ENCODE measurements around the gene EPS8L3.

EPS8L3 gene

DNA sequence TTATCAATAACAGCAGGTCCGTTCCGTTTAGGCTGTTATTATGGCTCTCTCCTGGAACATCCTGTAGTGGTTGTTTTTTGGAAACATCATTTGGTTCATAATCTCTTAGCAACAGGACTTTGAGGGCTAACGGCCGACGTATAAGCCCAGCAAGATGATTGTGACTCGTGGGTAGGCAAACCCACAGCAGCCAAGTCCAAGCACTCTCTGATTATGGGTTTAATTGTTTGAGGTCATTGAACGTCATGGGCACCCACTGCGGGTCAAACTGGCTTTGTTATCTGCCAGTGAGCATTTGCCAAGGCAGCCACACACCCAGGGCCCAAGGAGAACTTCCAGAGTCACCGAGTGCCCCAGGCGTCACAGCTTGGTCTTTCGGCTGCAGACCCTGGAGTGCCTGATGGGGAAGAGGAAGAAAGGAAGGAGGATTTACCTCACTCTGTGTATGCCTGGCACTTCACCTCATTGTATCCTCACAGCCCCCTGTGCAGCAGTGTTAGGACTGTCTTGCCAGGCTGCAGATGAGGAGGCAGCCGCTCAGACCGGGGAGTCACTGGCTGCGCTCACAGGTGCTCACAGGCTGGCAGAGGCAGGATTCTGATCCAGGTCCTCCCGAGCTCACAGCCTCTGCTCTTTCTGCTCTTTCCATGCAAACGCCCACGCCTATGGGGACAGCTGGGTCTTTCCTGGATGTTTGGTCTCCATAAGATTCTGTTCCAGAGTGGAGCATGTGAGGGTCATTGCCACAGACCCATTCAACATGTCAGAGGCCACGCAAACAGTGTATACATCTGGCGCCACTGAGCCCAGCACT is 30.8 kb upstream of the EPS8L3 start:
- ChIA-PET CTCF (interaction anchor here (0.9 to 28.0 kb wide), 2 partner anchors 18 to 186 kb away, joined by 3 to 1425 read pairs; partner anchors contain the start of gene AHCYL1), POLR2A (no interaction called here)
- TF ChIP-seq, protein P1, sequence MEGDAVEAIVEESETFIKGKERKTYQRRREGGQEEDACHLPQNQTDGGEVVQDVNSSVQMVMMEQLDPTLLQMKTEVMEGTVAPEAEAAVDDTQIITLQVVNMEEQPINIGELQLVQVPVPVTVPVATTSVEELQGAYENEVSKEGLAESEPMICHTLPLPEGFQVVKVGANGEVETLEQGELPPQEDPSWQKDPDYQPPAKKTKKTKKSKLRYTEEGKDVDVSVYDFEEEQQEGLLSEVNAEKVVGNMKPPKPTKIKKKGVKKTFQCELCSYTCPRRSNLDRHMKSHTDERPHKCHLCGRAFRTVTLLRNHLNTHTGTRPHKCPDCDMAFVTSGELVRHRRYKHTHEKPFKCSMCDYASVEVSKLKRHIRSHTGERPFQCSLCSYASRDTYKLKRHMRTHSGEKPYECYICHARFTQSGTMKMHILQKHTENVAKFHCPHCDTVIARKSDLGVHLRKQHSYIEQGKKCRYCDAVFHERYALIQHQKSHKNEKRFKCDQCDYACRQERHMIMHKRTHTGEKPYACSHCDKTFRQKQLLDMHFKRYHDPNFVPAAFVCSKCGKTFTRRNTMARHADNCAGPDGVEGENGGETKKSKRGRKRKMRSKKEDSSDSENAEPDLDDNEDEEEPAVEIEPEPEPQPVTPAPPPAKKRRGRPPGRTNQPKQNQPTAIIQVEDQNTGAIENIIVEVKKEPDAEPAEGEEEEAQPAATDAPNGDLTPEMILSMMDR (IDR thresholded peaks at IDR 0.05; ENCODE audit: insufficient read depth, low read length, missing control alignments) = no peak
- no peak overlapping the region for H3K4me3 ChIP-seq (ENCODE audit: low read depth, low read length)
- DNase-seq (ENCODE audit: low read depth, low spot score) = no peak

DNA sequence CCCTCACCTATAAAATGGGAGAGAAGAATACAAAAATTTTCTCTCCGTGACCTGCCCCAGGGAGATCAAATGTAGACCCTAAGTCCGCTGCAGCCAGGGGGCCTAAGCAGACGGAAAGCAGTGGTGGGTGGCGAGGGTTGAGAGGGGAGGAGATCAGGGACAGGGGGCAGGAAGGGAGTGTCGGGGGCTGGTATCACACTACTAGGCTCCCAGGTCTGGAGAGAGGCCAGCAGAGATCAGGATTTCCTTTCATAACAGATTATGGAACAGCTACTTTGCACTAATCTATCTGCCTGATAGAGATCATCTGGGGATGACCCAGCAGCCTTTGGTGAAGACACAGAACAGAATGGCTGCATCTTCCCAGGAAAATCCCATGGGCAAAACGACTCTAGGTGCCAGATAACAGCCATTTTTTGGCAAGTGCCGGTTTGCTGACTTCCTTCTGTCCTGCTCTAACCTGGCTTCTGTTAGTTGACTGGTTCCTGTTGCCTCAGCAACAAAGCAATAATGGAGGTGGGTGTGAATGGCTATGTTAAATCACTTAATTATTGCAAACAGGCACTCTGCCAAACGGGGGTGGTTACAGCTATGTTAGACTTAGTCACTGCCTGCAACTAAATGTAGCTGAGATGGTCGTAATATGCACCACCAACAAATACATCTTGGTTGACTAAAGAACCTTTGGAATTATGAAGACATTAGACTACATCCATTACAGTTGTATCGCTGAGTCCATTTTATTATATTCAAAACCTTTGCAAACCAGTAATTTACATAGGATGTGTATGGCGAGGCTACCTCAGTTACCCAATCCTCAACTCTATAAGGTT is 30.0 kb upstream of the EPS8L3 start:
- TF ChIP-seq, protein P1 (IDR thresholded peaks at IDR 0.05; ENCODE audit: insufficient read depth, low read length, missing control alignments) = no peak
- DNase-seq (ENCODE audit: low read depth, low spot score) = peak; percentile 64
- POLR2A ChIA-PET = no interaction called here
- no peak overlapping the region for H3K4me3 ChIP-seq (ENCODE audit: low read depth, low read length)
- CTCF ChIA-PET = interaction anchor here (2.3 to 28.0 kb wide), 5 partner anchors 8 to 217 kb away, joined by 7 to 1425 read pairs (median 27); partner anchors contain the start of gene AHCYL1

DNA sequence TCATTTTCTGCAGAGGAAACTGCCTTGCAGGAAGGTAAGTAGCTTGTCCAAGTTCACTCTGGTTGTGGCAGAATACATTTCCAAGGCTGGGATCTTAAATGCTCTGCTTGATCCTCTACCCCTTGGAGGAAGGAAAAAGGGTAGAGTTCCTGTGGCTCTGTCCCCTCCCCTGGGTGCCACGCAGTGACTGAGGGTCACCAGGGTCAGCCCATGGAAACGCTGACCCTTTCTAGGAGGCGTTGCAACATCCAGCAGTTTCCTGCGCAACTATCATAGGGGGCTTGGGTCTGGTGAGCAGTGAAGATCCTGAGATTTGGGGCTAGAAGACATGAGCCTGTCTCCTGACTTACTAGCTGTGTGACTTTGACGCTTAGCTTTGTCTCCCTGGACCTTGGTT is 29.4 kb upstream of the EPS8L3 start:
- ChIA-PET CTCF (interaction anchor here (1.5 to 28.0 kb wide), 10 partner anchors 9 to 247 kb away, joined by 5 to 1425 read pairs (median 10); partner anchors contain the start of gene AHCYL1), POLR2A (interaction anchor here (0.6 kb wide), 1 partner anchor 191 kb away, joined by 3 read pairs; the partner anchor contains the start of gene AHCYL1)
- DNase-seq (ENCODE audit: low read depth, low spot score) = no peak
- TF ChIP-seq, protein P1 (IDR thresholded peaks at IDR 0.05; ENCODE audit: insufficient read depth, low read length, missing control alignments) = no peak
- no peak overlapping the region for H3K4me3 ChIP-seq (ENCODE audit: low read depth, low read length)

DNA sequence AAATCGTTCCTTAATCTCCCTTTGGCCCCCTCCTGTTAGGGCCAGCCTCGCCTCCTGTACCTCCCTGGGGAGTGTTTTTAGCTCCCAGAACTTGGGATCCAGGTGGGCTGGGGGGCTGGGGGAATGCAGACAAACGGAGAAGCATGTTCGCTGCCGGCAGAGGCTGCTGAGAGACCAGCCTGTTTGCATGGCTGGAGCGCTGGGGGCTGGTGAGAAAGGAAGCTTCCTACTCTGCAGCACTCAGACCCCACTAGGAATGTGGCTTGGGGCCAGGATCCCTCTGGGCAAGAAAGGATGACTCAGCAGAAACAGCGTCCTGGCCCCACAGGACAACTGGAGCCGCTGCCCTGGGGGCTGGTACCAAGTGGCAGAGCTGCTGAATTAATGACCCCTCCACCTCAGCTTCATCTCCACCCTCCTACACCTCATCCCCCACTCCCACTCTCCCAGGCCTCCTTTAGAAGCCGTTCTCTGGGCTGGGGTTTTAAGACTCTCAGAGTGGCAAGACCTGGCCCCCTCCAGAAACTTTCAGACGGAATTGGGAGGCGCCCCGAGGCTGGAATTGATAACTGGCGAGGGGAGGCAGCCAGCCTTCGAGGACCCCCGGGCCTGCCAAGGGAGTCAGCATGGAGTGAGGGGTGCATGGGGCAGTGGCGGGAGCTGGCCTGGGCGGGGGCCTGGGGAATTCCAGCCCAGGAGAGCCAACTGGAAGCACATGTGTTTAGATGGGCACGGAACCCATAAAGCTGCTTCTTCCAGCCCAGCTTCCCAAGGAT is 28.5 kb upstream of the EPS8L3 start:
- ChIA-PET POLR2A (interaction anchor here (0.6 to 0.7 kb wide), 2 partner anchors 192 to 244 kb away, joined by 3 read pairs; partner anchors contain the start of genes AHCYL1 and GNAI3), CTCF (interaction anchor here (1.0 to 28.0 kb wide), 18 partner anchors 9 to 246 kb away, joined by 3 to 1425 read pairs (median 6); partner anchors contain the start of genes AHCYL1 and CSF1)
- TF ChIP-seq, protein P1 (IDR thresholded peaks at IDR 0.05; ENCODE audit: insufficient read depth, low read length, missing control alignments) = peak; percentile 76
- peak; percentile 77 for DNase-seq (ENCODE audit: low read depth, low spot score)
- H3K4me3 ChIP-seq (ENCODE audit: low read depth, low read length) = no peak overlapping the region

DNA sequence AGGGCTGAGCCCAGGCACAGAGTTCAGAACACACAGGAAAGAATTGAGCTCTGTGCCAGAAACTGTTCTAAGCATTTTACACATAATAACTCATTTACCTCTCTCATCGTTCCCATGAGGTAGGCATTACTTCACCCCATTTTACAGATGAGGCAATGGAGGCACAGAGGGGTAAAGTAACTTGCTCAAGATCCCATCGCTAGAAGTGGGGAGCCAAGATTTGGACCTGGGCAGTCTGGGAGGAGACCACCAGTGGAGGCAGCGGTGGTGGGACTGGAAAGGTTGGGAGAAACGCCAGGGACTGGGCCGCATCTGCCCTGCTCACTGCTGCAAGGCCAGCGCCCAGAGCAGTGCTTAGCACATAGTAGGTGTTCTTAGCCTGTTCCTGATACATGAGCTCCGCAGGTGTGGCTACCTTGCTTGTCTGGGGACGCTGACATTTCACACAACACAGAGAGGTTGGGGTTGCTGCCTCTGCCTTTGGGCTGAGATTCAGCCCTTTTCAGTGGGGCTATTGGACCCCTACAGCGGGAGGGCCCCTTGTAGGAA is 27.8 kb upstream of the EPS8L3 start:
- no peak overlapping the region for H3K4me3 ChIP-seq (ENCODE audit: low read depth, low read length)
- ChIA-PET CTCF (interaction anchor here (1.0 to 28.0 kb wide), 22 partner anchors 8 to 245 kb away, joined by 3 to 1425 read pairs (median 6); partner anchors contain the start of genes AHCYL1 and CSF1), POLR2A (interaction anchor here (0.7 kb wide), 1 partner anchor 243 kb away, joined by 3 read pairs; the partner anchor contains the start of gene GNAI3)
- TF ChIP-seq, protein P1 (IDR thresholded peaks at IDR 0.05; ENCODE audit: insufficient read depth, low read length, missing control alignments) = no peak
- DNase-seq (ENCODE audit: low read depth, low spot score) = no peak

Data from AG04449 (cell line).